ENCODE results near the gene SPTLC3.

DNA sequence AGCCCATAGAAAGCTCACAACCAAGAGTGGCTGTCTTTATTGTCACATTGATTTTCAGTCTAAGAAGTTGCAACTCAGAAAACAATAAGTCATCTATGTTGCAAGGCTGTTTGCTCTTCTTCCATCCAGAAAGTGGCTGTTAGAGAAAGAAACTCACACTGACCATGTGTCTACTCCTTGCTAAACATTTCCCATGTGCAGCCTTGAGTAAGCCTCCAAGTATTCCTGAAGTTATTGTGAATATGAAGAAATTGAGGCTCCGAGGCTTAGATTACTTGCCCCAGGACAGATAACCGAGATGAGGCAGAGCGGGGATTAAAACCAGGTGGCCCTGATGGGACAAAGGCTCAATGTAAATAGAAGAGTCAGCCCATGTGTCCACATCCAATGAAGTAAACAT, 105.0 kb downstream of the SPTLC3 start:
- TF ChIP-seq JUN (CRISPR knock-in tag; IDR thresholded peaks at IDR 0.05) (no peak), POLR2AphosphoS5 (IDR thresholded peaks at IDR 0.05; ENCODE audit: low read depth, low read length) (no peak), KMT2B (CRISPR knock-in tag; IDR thresholded peaks at IDR 0.05) (no peak), DZIP1 (CRISPR knock-in tag; IDR thresholded peaks at IDR 0.05) (no peak), RBM22 (optimal IDR thresholded peaks at IDR 0.05; ENCODE audit: low read length) (no peak), ELF4 (CRISPR knock-in tag; IDR thresholded peaks at IDR 0.05; ENCODE audit: borderline replicate concordance) (no peak), MAFK (conservative IDR thresholded peaks at IDR 0.05 in 1 of 2, IDR thresholded peaks at IDR 0.05 in 1 of 2; ENCODE audit: low read length in 2 of 2) (no peak), MAZ (IDR thresholded peaks at IDR 0.05; ENCODE audit: borderline replicate concordance, low read depth, low read length) (no peak), MAZ (CRISPR knock-in tag; IDR thresholded peaks at IDR 0.05; ENCODE audit: low read depth) (no peak), XRCC5 (optimal IDR thresholded peaks at IDR 0.05; ENCODE audit: low read length) (no peak)
